Natural killer cell treated with Interleukin-12 subunit alpha and Interleukin-12 subunit beta and Interleukin-15 and Interleukin-18, amount 100 ng/mL, for 72 hours (primary cell): ENCODE data around the gene PPP1R14B. TPM values are rescaled to one million over a fixed set of nuclear protein-coding genes. Genes with fewer than 3 reads are reported as not detected.

ENCODE experiments used
- ATAC-seq, 2 donors: fragments of 150-1000 bp; cut with Tn5 transposase in 1 of 2; sonication (Bioruptor Pico), chemical (Tn5 transposase) in 1 of 2; 2 replicates each; pipeline ENCODE4 v1.10.0; 2021
- DNase-seq: peaks from one replicate; pipeline ENCODE4 v3.0.0; 2022; ENCODE audit warnings: low spot score
- H3K27ac Mint-ChIP-seq, 2 donors: 1 replicate in 1 of 2; 2 replicates in 1 of 2; pipeline ENCODE4 v1.8.0; 2022; ENCODE audit warnings: mixed read lengths in 2 of 2, mild to moderate bottlenecking in 1 of 2, moderate library complexity in 1 of 2
- H3K27me3 Mint-ChIP-seq, 2 donors: 1 replicate in 1 of 2; 2 replicates in 1 of 2; pipeline ENCODE4 v1.8.0; 2022; ENCODE audit warnings: mixed read lengths in 2 of 2
- H3K36me3 Mint-ChIP-seq: one replicate; pipeline ENCODE4 v1.8.0; 2022; ENCODE audit warnings: mixed read lengths
- H3K4me1 Mint-ChIP-seq, 2 donors: 1 replicate in 1 of 2; 2 replicates in 1 of 2; pipeline ENCODE4 v1.8.0; 2022; ENCODE audit warnings: low read depth in 2 of 2, mixed read lengths in 2 of 2, mild to moderate bottlenecking in 1 of 2
- H3K4me3 Mint-ChIP-seq: one replicate; pipeline ENCODE4 v1.8.0; 2022; ENCODE audit warnings: mixed read lengths
- H3K9me3 Mint-ChIP-seq: 2 replicates; pipeline ENCODE4 v1.8.0; 2022; ENCODE audit warnings: mixed read lengths
- total RNA-seq, 2 donors: library from RNA; stranded (reverse); gene quantifications; one replicate each; pipeline ENCODE4 v1.2.3, GENCODE V29; 2022

Gene PPP1R14B
- total RNA-seq, 2 donors from 2014 or later = 130 to 236 TPM

GRCh38 chr11:64285885-64286800 is 39.4 kb upstream of the PPP1R14B start:
- no peaks in the 10 kb centered on the region for H3K36me3 Mint-ChIP-seq

GRCh38 chr11:64284962-64285884 is 38.5 kb upstream of the PPP1R14B start, which contains the start of gene GPR137:
GPR137 (plus strand) TSS chr11:64285848; CDS start chr11:64286525, 677 bp downstream.
- H3K36me3 Mint-ChIP-seq = no peaks in the 10 kb centered on the region
- H3K27me3 Mint-ChIP-seq = no peaks in the 10 kb centered on the region
- peak; percentile 78 to 85 for ATAC-seq
- no peaks in the 10 kb centered on the region for H3K9me3 Mint-ChIP-seq
- DNase-seq = peak; percentile 93
- peak within 1 kb of the TSS; percentile 85 for H3K4me3 Mint-ChIP-seq
- H3K27ac Mint-ChIP-seq = peak within 1 kb of the TSS; percentile 82 to 83
- peaks cover 14 to 22% of the 10 kb centered on the region in 2 donors for H3K4me1 Mint-ChIP-seq

More at GRCh38 chr11:64285885-64286800, 39.4 kb upstream of the PPP1R14B start:
- DNase-seq (no peak), ATAC-seq (no peak)
- H3K9me3 Mint-ChIP-seq = no peaks in the 10 kb centered on the region
- peaks cover 19 to 24% of the 10 kb centered on the region in 2 donors for H3K4me1 Mint-ChIP-seq
- peaks cover 6 to 8% of the 10 kb centered on the region in 2 donors for H3K27me3 Mint-ChIP-seq
- H3K4me3 Mint-ChIP-seq = peak overlapping the region; percentile 84
- H3K27ac Mint-ChIP-seq = peak overlapping the region; percentile 82

GRCh38 chr11:64284048-64284961 is 37.6 kb upstream of the PPP1R14B start, which contains the start of gene BAD:
BAD (minus strand) TSS chr11:64284665; CDS start chr11:64284368, 297 bp downstream.
- DNase-seq = peak; percentile 94
- Mint-ChIP-seq H3K27ac (peak within 1 kb of the TSS; percentile 82 to 83), H3K4me3 (peak within 1 kb of the TSS; percentile 85), H3K9me3 (no peaks in the 10 kb centered on the region), H3K4me1 (peaks cover 14 to 22% of the 10 kb centered on the region in 2 donors), H3K27me3 (no peaks in the 10 kb centered on the region), H3K36me3 (no peaks in the 10 kb centered on the region)
- ATAC-seq = peak; percentile 91 to 92

- peaks cover 14 to 22% of the 10 kb centered on the region in 2 donors for H3K4me1 Mint-ChIP-seq
- H3K27me3 Mint-ChIP-seq = no peaks in the 10 kb centered on the region
- no peak for DNase-seq
- H3K36me3 Mint-ChIP-seq = no peaks in the 10 kb centered on the region
- no peaks in the 10 kb centered on the region for H3K9me3 Mint-ChIP-seq
- peak overlapping the region; percentile 66 for H3K4me3 Mint-ChIP-seq
- no peak overlapping the region for H3K27ac Mint-ChIP-seq
- ATAC-seq = no peak
These were observed 36.3 kb upstream of the PPP1R14B start for GRCh38 chr11:64283092-64283491.

- no peak for ATAC-seq
- Mint-ChIP-seq H3K4me3 (no peak overlapping the region), H3K27me3 (no peaks in the 10 kb centered on the region), H3K4me1 (peaks cover 14 to 21% of the 10 kb centered on the region in 2 donors), H3K9me3 (no peaks in the 10 kb centered on the region), H3K36me3 (no peaks in the 10 kb centered on the region), H3K27ac (no peak overlapping the region)
- DNase-seq = no peak
These were observed 35.4 kb upstream of the PPP1R14B start for GRCh38 chr11:64281957-64282770.

- DNase-seq (no peak), ATAC-seq (no peak)
- no peak overlapping the region for H3K4me3 Mint-ChIP-seq
- H3K4me1 Mint-ChIP-seq = peaks cover 0 to 12% of the 10 kb centered on the region in 2 donors
- no peak overlapping the region for H3K27ac Mint-ChIP-seq
- no peaks in the 10 kb centered on the region for H3K36me3 Mint-ChIP-seq
- no peaks in the 10 kb centered on the region for H3K27me3 Mint-ChIP-seq
- no peaks in the 10 kb centered on the region for H3K9me3 Mint-ChIP-seq
These were observed 31.9 kb upstream of the PPP1R14B start for GRCh38 chr11:64278576-64279190.

GRCh38 chr11:64276653-64277431 is 30.1 kb upstream of the PPP1R14B start:
- H3K4me3 Mint-ChIP-seq = no peak overlapping the region
- H3K27ac Mint-ChIP-seq = no peak overlapping the region
- H3K27me3 Mint-ChIP-seq = no peaks in the 10 kb centered on the region
- no peaks in the 10 kb centered on the region for H3K9me3 Mint-ChIP-seq
- H3K4me1 Mint-ChIP-seq = peaks cover 3 to 9% of the 10 kb centered on the region in 2 donors
- DNase-seq (no peak), ATAC-seq (no peak)
- no peaks in the 10 kb centered on the region for H3K36me3 Mint-ChIP-seq

- Mint-ChIP-seq H3K9me3 (no peaks in the 10 kb centered on the region), H3K4me1 (peaks cover 4 to 5% of the 10 kb centered on the region in 2 donors), H3K27ac (no peak overlapping the region)
These were observed 29.1 kb upstream of the PPP1R14B start for GRCh38 chr11:64275841-64276240.

GRCh38 chr11:64275031-64275800 is 28.5 kb upstream of the PPP1R14B start:
- no peaks in the 10 kb centered on the region for H3K36me3 Mint-ChIP-seq
- peaks cover 6 to 7% of the 10 kb centered on the region in 2 donors for H3K4me1 Mint-ChIP-seq
- H3K4me3 Mint-ChIP-seq = no peak overlapping the region
- no peak overlapping the region for H3K27ac Mint-ChIP-seq
- H3K9me3 Mint-ChIP-seq = no peaks in the 10 kb centered on the region
- ATAC-seq (no peak), DNase-seq (no peak)
- H3K27me3 Mint-ChIP-seq = no peaks in the 10 kb centered on the region

More at GRCh38 chr11:64275841-64276240, 29.1 kb upstream of the PPP1R14B start:
- no peak for ATAC-seq
- Mint-ChIP-seq H3K36me3 (no peaks in the 10 kb centered on the region), H3K27me3 (no peaks in the 10 kb centered on the region), H3K4me3 (no peak overlapping the region)
- DNase-seq = no peak

- no peaks in the 10 kb centered on the region for H3K36me3 Mint-ChIP-seq
- no peaks in the 10 kb centered on the region for H3K9me3 Mint-ChIP-seq
- ATAC-seq (peak; percentile 87 to 92), DNase-seq (peak; percentile 98)
- peaks cover 26 to 30% of the 10 kb centered on the region in 2 donors for H3K4me1 Mint-ChIP-seq
- H3K4me3 Mint-ChIP-seq = peak overlapping the region; percentile 100
- no peaks in the 10 kb centered on the region for H3K27me3 Mint-ChIP-seq
- peak overlapping the region; percentile 99 for H3K27ac Mint-ChIP-seq
These were observed 22.9 kb upstream of the PPP1R14B start for GRCh38 chr11:64269540-64270220.
